Measurements from ENCODE around the gene LRRC8B.
A peak's percentile ranks its signal among the peaks of the same experiment; 100 is the strongest.
"Not testable (repeated sequence)": the region's sequence is repeated elsewhere in the genome, so short reads cannot be mapped to it uniquely, and the experiment has no call there.

LRRC8B gene

DNA sequence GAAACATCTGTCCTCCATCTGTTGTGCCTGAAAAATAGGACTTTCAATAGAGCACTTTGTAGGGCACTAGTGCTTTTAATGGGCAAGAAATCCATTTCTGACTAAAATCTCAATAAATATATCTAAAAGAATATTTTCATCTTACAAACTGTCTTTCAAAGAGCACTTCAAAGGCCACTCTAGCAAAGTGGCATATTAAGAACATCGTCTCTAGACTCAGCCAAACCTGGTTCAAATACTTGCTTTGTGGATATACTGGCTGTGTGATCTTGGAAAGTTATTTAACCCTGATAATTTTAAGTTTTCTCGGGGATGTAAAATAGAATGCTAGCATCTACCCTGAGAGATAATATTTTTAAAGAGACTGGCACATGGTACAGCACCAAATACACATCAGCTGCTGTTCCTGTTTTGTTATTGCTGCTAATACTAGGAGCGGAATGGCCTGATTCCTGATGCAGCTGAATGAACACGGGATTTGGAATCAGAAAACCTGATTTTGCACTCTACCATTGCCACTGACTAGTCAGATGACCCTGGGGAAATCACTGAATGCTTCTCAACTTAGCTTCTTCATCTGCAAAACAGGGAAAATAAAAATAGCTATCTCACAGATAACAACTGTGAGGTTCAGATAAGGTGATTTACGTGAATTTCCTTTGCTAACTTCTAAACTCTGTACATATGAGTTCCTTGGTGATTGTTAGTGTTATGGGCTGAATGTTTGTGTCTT, 83.1 kb downstream of the LRRC8B start:
- no peak for DNase-seq (ENCODE audit: low read depth, low spot score)

DNA sequence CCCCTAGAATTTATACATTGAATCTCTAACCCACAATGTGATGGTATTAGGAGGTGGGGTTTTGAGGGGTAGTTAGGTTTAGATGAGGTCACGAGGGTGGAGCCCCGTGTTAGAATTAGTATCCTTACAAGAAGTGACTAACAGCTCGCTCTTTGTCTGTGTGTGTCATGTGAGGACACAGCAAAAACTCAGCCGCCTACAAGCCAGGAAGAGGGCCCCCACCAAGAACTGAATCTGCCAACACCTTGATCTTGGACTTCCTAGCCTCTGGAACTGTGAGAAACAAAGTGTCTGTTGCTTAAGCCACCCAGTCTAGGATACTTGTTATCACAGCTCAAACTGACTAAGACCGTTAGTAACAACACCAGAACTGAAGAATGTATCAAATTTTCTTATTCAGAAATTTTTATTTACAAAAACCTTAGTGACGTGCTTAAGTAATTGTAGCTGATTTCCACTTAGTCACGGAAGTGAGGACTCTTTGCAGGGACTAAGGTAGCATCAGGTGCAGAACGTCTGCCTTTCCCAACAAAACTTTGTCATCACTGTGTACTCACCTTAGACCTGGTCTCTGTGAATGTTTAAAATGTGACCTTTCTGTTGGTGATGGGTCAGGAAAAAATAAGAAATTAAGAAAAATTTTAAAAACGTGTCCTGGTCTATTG, 83.8 kb downstream of the LRRC8B start:
- DNase-seq (ENCODE audit: low read depth, low spot score) = peak; percentile 47

DNA sequence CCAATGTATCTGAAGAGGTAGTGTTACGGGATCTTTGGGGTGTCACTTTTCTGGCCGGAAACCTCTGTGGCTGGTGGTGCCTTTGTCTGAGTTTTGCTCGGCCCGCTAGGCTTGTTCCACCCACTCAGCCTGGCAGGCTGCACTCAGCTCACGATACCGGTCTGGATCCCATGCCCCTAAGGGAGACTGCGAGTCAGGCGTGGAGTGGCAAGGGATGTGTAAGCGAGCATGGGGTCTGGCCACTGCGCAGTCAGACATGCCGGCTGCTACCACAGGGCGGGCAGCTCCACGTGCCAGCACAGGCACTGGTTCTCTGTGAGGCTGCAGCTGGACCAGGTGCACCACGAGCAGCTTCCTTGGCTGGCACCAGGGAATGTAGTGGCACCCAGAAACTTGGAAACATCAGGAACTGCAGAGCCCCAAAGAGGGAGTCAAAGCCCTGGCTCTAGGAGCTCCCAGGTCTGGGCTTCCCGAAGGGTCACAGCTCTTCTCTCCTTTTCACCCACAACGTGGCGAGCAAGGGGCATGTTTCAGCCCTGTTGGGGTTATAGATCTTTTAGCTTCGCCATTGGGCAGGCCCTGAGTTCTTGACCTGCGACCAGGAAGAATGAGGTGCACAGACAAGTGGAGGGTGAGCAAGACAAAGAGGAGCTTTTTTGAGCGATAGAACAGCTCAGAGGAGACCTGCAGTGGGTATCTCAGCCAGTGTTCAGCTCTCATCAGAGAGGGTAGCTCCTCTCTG, 84.5 kb downstream of the LRRC8B start:
- DNase-seq (ENCODE audit: low read depth, low spot score) = no peak

DNA sequence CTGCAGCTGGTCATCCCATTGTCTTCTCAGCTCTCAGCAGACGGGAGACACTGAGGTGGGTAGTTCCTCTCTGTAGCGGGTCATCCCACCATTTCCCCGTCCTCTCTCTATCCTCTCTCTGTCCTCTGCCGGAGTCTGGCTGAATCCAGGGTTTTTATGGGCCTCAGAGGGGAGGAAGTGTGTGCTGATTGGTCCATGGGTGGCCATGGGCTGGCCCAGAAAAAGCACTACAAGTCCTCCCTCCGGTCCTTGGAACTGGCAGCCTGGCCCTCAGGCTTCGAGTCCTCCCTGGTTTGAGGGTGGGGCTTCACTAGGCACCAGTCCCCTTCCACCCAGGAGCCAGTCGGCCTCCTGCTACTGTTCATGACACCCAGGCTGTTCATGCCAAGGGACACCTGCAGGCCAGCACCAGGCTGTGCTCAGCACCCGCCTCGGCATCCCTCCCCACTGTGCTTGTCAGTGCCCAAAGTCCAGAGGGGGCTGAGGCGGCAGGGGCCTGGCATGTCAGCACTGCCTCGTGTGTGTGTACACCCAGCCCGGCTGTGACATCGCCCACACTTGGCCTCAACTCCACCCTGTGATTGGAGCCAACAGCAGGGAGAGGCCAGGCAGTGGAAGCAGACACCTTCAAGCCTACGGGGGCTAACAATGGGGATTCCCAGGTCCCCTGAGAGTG, 85.3 kb downstream of the LRRC8B start:
- no peak for DNase-seq (ENCODE audit: low read depth, low spot score)

DNA sequence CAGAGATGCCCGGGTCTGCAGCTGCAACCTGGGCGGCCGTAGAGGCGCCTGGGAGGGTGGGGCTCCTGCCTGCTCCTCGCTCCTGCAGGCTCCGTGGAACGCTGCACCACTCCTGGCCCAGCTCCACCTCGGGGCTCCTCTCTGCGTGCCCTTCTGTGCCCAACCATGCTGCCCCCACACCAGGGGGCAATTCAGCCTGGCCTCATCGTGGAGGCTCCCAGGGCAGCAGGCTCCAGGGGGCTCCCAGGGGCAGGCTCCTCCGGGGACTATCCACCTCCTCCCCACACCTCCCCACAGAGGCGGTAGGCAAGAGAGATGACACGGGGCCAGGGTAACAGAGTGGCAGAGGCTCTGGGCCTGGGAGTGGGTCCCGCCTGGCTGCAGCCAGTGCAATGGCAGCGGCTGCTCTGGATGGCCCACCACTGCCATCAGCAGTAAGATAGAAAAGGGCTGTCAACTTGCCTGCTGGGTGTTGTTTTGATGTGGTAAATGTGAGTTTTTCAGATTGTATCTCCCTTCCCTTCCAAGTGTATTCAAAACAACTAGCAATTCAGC, 85.9 kb downstream of the LRRC8B start:
- no peak for DNase-seq (ENCODE audit: low read depth, low spot score)

DNA sequence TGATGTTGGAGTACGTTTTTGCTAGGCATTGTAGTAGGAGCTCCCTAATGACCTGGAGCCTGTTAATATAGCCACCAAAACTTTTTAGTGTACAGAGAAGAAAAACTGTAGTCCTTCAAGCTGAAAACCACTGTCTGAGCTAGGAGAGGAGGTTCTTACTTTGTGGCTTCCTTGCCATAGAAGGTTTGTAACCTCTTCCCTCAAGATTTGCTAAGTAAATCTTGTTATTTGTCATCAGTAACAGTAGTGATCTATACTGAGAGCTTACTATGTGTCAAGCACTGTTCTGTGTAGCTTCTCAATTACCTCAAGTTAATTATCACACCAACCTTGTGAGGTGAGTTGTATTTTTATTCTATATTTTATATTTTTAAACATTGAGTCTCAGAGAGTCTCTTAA, 87.1 kb downstream of the LRRC8B start:
- DNase-seq (ENCODE audit: low read depth, low spot score) = no peak

DNA sequence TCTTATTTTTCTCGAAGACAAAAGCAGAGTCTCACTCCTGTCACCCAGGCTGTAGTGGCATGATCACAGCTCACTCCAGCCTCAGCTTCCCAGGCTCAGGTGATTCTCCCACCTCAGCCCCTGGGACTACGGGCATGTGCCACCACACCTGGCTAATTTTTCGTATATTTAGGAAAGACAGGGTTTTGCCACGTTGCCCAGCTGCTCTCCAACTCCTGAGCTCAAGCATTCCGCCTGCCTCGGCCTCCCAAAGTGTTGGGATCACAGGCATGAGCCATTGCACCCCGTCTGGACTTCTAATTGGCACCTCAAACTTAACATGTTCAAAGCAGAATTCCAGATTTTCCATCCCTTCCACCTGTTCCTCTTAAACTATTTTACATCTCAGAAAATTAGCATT, 89.3 kb downstream of the LRRC8B start:
- DNase-seq (ENCODE audit: low read depth, low spot score) = no peak

DNA sequence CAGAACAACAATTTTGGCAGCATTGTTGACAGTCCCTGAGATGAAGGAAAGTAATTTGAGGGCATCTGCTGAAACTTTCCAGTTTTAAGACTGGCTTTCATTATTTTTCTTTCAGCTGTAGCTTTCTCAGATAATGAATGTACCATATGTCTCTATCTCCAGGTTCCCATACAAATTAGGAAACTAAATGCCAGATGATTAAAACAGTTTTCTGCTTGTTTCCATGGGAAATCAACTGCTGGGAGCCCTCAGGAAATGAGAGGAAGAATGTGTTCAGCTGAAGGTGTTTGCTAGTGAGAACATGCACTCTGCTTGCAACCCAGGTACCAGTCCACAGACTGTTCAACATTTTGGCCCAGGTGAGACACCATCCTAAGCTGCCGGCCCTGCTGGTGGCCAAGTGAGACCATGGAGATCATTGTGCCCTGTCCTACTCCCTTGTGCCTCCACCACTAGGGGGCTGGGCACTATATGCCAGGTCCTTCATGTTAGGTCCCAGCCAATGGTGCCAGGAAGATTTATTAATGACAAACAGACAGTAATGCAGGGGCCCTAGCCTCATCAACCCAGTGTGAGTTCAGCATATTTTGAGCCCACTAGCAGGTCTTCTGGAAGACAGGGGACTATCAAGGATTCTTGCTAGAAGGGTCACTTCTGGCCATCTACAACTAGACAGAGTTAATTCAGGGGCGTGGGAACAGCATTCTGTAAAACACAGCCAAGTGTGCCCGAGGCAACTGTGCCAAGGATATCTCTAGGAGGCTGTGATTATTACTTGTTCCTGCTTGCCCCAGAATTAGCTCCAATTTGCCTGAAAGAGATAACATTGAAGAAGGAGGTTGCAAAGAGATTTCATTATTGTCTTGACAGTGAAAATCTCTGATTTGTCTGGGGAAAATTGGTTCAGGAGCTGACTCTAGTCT, 91.3 kb downstream of the LRRC8B start:
- no peak for DNase-seq (ENCODE audit: low read depth, low spot score)

DNA sequence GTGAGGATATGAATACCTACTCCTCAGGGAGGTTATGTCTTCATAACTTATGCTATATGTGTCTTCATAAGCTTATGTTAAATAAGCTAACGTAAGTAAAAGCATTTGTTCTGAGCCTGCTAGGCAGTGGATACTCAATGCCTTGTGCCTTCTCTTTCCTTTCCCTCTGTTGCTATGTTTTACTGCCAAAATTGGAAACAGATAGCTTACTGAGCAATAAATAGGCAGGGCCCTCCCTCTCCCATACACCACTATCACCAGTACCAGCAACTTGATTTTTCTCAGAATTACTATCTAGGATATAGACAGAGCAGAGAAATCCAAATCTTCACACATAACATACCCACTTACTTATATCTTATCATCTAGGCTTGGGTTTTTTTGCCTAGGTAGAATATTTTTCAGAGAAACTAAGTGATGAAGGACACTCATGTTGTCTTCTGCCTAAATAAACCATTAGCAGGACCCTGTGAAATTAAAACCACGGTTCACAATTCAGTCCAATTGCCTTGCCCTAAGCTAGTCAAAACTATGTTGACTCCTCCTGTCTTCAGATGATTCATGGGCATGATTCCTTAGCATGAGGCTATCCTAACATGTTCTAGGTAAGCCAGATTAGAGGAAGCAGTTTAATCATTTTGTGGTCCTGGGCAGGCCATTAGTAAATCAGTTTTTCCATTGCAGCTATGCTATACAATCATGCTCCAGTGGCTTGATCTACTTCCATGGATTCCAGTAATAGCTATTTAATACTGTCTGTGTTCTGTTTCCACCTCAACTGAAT, 92.4 kb downstream of the LRRC8B start:
- DNase-seq (ENCODE audit: low read depth, low spot score) = no peak

DNA sequence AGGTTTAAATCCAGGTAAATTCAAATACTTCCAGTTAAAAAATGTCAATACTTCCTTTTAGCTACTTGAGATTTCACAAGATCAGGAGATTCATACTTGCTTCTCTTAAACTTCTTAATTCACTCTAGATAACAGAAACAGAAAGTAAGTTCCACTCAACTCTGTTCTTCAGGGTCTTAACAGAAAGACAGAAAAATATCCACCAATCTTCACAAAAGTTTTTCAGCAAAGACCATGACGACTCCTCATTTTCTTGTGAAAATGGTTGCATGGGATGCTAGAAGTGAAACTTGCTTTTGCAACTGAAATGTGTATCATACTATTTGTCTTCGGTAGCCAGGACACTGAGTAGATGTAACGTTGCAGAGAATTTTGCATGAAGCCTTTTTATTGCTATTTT, 96.0 kb downstream of the LRRC8B start:
- no peak for DNase-seq (ENCODE audit: low read depth, low spot score)

DNA sequence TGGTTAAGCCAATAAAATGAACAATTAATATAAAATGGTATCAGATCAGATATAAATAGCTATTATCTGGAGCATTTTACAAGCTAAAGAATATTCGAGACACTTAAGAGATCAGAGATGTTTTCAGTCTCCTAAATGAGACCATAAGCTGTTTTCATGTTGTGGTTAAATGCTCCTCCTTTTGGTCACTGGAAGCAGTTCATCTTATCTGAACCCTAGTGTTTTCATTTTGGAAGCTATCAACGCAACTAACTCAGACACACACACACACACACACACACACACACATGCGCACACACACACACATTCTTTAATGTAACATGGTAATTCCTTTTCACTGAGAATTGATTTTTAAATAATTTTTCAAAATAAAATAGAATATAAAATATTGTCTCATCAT, 98.3 kb downstream of the LRRC8B start:
- DNase-seq (ENCODE audit: low read depth, low spot score) = no peak

DNA sequence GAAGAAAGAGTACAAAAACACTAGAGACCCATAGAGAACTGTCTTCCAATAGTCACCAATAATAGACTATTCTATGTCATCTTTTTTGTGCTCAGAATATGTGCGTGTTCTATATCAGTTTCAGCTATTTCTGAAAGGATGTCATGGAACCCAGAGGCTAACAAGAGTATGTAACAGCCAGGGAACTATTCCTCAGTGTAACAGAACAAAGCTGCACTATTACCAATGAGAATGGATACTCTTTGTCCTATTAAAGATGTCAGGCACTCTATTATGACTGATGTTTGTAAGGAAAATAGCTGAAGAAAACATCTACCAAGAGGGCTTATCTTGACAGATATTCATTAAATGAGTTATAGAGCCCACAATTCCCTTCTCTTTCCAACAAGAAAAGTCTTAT, 99.7 kb downstream of the LRRC8B start:
- DNase-seq (ENCODE audit: low read depth, low spot score) = no peak

DNA sequence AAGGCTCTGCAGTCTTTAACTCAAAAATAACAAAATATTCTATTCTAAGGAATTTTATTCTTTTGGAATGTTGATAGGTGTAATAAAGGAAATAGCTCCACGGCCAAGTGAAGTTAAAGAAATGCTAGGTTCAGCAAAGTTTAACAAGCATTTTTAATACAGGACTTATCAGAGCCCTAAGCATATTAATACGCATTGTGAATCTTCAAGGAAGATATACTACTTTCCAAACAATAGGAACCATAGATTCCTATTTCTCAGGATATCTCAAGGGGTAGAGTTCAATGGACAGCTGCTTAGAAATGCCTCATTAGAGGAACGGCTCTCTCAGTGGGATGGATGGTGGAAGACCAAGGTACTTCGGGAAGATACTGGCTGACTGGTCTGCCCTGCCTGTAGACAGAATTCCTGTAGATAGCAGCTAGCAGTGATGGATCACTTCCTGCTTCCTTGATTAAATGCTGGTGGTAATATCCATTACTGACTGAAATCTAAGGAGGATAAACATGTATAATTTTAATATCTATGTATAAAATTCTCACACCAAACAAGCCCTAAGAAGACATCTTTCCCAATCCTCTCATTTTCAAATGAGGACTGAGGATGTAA, 100.2 kb downstream of the LRRC8B start:
- DNase-seq (ENCODE audit: low read depth, low spot score) = no peak

DNA sequence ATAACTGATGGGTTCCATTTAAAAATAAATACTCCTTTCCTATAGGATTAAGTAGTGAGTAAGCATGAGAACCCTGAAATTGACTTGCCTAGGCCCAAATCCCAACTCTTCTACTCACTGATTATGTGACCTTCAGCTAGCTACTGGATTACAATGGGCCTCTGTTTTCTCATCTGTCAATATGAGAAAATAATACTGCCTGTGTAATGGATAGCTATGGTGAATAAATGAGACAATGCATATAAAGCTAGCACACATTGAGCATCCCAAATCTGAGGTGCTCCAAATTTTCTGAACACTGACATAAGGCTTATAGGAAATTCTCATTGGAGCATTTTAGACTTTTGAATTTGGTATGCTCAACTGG, 103.0 kb downstream of the LRRC8B start:
- DNase-seq (ENCODE audit: low read depth, low spot score) = no peak

DNA sequence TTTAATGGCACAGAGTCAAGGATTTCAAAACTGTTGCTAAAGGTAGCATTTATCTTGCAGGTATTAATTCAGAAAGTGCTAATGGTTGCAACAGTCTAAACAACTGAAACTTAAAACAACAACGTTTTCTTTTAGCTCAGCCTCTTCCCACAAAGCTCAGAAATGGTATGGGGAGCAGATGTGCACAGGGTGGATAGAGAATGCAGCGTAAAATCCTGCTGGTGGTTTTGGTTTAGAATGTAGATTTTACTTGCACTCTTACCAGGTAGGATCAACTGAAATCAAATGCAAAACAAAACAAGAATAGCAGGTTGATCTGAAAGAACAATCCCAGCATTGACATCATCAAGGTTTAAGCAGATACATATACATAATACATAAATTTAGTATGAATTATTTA, 104.5 kb downstream of the LRRC8B start:
- no peak for DNase-seq (ENCODE audit: low read depth, low spot score)

DNA sequence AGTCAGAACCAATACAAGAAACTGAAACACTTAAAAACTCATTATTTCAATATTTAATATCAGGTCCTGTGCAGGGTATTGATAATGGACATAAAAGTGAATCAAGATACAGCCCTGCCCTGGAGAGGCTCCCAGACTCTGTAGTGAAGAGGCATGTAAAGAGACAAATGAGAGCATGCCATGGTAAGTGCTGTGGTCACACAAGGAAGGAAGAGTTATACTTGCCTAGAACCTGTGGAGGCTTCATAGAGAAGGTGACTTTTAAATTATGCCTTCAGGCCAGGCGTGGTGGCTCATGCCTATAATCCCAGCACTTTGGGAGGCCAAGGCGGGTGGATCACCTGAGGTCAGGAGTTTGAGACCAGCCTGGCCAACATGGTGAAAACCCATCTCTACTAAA, 105.0 kb downstream of the LRRC8B start:
- DNase-seq (ENCODE audit: low read depth, low spot score) = not testable (repeated sequence)

DNA sequence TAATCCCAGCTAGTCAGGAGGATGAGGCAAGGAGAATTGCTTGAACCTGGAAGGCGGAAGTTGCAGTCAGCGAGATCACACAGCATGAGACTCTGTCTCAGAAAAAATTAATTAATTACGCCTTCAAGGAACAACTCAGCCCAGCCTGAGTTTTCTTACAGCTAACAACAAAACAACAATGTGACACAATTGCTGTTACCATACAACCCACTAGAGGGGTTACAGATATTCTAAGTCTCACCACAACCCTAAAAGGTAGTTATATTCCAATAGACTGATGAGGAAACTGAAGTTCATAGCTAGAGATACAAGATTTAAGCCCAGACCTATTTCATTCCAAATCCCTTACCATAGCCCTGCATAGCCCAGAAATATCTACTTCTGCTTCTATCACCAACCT, 105.4 kb downstream of the LRRC8B start:
- DNase-seq (ENCODE audit: low read depth, low spot score) = no peak

DNA sequence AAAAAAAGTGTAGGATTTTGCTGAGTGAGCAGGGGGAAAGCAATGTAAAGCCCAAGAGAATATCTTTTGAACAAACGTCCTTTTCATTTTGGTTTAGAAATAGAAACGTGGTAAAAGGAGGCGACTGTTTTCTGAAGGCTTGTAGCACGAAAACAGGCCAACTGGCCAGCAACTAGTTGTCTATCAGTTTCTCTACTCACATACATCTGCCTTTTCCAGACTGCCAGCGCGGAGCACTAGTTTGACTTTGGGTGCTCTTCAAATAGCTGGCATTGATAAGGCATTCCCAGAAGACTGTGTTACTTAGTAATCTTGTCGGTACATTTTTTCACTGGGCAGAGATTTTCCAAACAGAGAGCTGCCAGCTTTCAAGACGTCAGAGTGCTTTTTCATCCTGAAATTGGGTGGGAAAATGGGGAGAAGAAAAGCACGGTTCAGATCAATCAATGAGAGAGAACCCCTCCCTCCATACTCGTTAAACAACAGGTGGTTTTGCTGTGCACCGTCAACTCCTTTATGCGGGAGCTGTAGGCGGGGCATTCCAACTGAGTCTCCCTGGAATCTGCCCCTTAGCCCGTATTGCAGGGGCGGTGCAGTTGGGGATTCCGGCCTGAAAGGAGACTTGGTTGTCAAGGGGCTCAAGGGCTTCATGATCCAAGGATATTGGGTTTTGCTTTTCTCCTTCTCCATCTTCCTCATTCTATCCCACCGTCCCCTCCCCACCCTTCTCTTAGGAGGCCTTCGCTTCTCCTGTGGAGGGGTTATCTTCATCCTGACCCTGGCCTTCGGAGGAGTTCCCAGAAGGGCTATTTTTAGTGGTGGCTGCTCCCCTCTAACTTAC, 107.4 kb downstream of the LRRC8B start:
- no peak for DNase-seq (ENCODE audit: low read depth, low spot score)
